Skeletal muscle satellite cell (primary cell): ENCODE data around the gene AGPAT1. TPM values are rescaled to one million over a fixed set of nuclear protein-coding genes. Genes with fewer than 3 reads are reported as not detected.

ENCODE experiments used
- H3K27me3 ChIP-seq: 2 replicates; pipeline ENCODE4 v1.7.0; 2013; ENCODE audit warnings: low read length; ENCODE audit not compliant: control insufficient read depth, insufficient read depth
- H3K36me3 ChIP-seq: 2 replicates; pipeline ENCODE4 v1.7.0; 2013; ENCODE audit warnings: mild to moderate bottlenecking, control low read depth, low read length; ENCODE audit not compliant: insufficient read depth
- H3K4me1 ChIP-seq: 2 replicates; pipeline ENCODE4 v1.7.0; 2013; ENCODE audit warnings: low read length; ENCODE audit not compliant: control insufficient read depth, insufficient read depth
- H3K4me2 ChIP-seq: 2 replicates; pipeline ENCODE4 v1.7.0; 2013; ENCODE audit warnings: mild to moderate bottlenecking, low read length
- H3K4me3 ChIP-seq: 2 replicates; pipeline ENCODE4 v1.7.0; 2013; ENCODE audit warnings: low read length
- H3K9ac ChIP-seq: 2 replicates; pipeline ENCODE4 v1.7.0; 2013; ENCODE audit warnings: mild to moderate bottlenecking, low read depth, low read length, moderate library complexity
- H3K9me3 ChIP-seq: replicated peaks from 2 replicates; pipeline ENCODE4 v1.7.0; 2013; ENCODE audit warnings: mild to moderate bottlenecking, control low read depth, low read length
- total RNA-seq: library from RNA; depleted of rRNA; stranded (reverse); fragments of >200 nt; gene quantifications from 2 replicates; pipeline ENCODE4 v1.2.3, GENCODE V29; 2012; rRNA removed

The AGPAT1 gene, protein sequence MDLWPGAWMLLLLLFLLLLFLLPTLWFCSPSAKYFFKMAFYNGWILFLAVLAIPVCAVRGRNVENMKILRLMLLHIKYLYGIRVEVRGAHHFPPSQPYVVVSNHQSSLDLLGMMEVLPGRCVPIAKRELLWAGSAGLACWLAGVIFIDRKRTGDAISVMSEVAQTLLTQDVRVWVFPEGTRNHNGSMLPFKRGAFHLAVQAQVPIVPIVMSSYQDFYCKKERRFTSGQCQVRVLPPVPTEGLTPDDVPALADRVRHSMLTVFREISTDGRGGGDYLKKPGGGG
- 19.0 and 31.2 TPM in 2 replicates for total RNA-seq

DNA sequence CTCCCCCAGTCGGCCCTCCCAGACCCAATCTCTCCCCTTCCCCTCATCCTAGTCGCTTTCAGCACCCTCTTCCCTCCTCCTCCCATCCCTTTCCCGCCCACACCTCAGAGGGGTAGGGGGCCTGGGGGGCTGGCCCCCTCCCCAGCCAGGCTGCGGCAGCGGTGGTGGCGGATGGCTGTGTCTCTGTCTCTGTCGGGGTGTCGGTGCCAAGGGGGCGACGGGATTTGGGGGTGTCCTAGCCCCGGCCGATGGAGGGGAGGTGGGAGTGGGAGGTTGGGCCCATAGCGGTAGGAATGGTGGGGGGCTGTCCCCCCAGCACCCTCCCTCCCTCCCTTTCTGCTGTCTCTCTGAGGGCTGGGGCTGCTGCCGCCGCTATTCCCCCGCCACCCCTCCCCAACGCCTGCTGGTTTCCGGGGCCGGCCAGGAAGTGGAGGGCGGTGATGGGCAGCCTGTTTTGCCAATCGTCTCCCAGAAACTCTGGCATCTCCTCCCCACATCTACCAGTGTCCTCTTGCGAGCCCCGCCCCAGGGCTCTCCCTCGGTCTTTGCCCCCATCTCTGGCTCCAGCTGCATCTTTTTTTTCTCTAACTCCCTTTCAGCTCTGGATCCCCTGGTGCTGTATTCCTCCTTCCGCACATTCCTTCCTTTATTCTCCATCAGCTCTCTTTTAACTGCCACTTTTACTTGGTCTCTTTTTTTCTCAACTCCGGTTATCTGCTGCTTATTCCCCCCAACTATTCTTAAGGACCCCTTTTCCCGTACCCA lies at the start of gene AGPAT1:
Gene AGPAT1, minus strand, starts transcription at position 374 of the 765 bp plus-strand sequence. CDS start 4,588 bp downstream, outside the sequence.
- no peaks in the 10 kb centered on the region for H3K27me3 ChIP-seq
- H3K4me1 ChIP-seq = peaks cover 32% of the 10 kb centered on the region
- H3K9me3 ChIP-seq = no peaks in the 10 kb centered on the region
- H3K9ac ChIP-seq = peak within 1 kb of the TSS; percentile 97
- peak within 1 kb of the TSS; percentile 94 for H3K4me3 ChIP-seq
- H3K4me2 ChIP-seq = peak within 1 kb of the TSS; percentile 95
- peaks cover 3% of the 10 kb centered on the region for H3K36me3 ChIP-seq

DNA sequence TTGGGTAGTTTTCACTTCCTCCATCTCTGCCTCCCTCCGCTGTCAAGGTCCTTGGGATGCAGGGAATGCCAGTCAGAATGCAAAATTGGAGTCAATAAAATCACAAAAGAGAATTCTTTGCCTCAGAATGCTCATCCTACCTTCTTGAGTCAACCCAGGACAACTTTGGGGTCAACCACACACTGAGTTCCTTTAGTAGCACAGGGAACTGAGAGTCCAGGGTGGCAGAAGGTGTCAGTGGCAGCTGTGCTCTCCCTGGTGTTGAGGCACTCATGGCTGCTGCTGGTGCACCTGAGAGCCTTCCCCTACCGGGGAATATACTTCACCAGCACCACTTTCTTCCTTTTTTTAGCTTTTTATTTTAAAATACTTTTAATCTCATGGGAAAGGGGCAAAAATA lies 48.8 kb upstream of the AGPAT1 start:
- Histone ChIP-seq H3K27me3 (peaks cover 33% of the 10 kb centered on the region), H3K9me3 (no peaks in the 10 kb centered on the region), H3K36me3 (no peaks in the 10 kb centered on the region), H3K9ac (no peak overlapping the region), H3K4me1 (no peaks in the 10 kb centered on the region), H3K4me2 (no peak overlapping the region), H3K4me3 (no peak overlapping the region)

DNA sequence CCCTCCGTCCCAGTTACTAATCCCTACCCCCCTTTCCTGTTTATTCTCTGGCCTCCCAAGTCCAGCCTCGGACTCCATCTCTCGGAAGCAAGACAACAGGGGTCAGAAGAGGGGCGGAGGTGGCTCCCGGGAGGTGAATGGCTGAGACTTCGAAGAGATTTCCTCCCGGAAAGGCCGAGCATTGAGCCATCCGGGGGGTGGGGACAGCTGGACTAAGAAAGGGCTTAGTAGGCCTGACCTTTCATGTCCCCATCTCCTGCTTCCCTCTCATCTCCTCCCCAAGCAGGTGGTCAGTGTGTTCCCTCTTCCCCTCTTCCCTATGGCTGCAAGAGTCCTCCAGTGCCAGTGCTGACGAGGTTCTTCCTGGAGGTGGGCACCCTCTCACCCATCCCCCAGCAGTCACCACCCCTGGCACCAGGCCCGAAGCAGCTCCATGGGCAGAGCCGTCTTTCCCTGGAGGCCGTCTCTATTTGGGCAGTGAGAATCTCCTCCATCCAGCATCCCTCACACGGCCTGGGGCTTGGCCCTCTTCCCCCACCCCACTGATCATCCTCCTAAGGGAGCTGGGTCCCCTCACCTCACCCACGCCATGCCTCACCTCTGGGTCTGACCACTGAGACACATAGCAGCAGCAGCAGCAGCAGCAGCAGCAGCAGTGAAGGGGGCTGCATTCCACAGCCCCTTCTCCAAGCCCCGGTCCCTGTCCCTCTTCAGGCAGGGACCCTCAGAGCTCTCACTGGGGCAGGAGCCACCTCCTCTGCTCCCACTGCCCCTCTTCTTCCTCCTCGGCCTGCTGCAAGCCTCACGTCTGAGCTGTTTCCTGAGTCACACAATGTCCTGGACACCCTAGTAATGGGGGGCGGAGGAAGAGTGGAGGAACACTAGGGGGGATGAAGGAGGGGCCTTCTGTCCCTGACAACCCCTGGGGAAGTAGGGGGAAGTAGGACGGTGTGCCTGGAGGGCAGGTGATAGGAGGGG lies 47.7 kb upstream of the AGPAT1 start, which contains the start of gene NOTCH4:
Gene NOTCH4, minus strand, starts transcription at position 810 of the 978 bp plus-strand sequence. Its CDS starts 139 bp downstream, at position 671.
- Histone ChIP-seq H3K36me3 (no peaks in the 10 kb centered on the region), H3K4me1 (no peaks in the 10 kb centered on the region), H3K4me2 (no peak within 1 kb of the TSS), H3K9ac (no peak within 1 kb of the TSS), H3K27me3 (peaks cover 39% of the 10 kb centered on the region), H3K9me3 (no peaks in the 10 kb centered on the region), H3K4me3 (no peak within 1 kb of the TSS)

DNA sequence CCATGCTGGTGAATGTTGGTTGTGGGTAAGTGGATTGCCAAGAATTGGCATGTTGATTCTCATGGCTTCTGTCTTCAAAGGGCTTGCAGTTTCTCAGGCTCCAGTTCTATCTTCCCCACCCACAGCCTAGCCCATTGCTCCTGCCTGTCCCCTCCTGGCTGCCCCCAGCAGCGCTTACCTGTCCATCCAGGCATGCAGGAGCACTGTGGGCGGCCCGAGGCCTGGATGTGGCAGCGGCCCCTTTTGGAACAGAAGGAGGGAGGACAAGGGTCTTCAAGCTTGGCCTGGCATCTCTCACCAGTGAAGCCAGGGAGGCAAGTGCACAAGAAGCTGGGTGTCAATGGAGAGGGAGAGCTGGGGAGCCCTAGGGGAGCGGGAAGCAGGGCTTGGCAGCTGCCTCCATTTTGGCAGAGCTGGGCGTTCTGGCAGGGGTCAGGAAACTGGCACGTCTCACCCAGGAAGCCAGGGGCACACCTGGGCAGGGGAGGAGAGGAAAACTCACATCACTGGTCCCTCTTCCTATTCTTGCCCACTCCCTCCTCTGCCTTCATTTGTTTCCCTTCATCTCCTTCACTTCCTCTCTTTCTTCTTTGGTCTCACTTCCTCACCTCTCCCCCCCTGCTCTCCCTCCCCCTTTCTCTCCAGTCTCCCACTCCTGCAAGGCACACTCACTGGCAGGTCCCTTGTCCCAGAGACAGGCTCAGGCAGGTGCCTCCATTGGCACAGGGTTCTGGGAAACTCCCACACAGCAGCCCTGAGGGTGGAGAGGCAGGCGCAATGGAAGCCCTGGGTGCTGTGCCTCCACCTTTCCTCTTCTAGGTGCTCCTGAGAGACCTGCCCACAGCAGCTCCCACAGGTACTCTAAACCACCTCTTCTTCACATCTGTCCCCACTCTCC lies 46.7 kb upstream of the AGPAT1 start:
- H3K36me3 ChIP-seq = no peaks in the 10 kb centered on the region
- no peak overlapping the region for H3K9ac ChIP-seq
- no peak overlapping the region for H3K4me3 ChIP-seq
- no peak overlapping the region for H3K4me2 ChIP-seq
- peaks cover 45% of the 10 kb centered on the region for H3K27me3 ChIP-seq
- no peaks in the 10 kb centered on the region for H3K4me1 ChIP-seq
- no peaks in the 10 kb centered on the region for H3K9me3 ChIP-seq

DNA sequence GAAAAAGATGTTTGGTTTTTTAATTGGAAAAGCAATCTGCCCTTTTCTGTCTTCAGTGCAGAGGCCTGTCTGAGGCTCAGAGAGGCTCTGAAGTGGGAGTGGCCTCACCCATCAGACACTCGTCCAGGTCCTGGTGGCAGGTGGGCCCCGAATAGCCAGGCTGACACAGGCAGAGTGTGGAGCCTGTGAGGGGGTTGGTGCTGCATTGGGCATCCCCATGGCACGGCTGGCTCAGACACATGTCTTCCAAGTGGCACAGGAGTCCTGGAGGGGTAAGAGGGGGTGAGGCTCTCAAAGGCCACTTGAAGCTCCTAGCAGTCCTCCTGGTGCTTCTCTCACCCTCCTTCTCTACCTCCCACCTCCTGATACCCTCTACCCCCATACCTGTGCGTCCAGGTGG lies 44.1 kb upstream of the AGPAT1 start:
- Histone ChIP-seq H3K9me3 (no peaks in the 10 kb centered on the region), H3K4me2 (no peak overlapping the region), H3K4me1 (no peaks in the 10 kb centered on the region), H3K36me3 (no peaks in the 10 kb centered on the region), H3K4me3 (no peak overlapping the region), H3K27me3 (peaks cover 40% of the 10 kb centered on the region), H3K9ac (no peak overlapping the region)

DNA sequence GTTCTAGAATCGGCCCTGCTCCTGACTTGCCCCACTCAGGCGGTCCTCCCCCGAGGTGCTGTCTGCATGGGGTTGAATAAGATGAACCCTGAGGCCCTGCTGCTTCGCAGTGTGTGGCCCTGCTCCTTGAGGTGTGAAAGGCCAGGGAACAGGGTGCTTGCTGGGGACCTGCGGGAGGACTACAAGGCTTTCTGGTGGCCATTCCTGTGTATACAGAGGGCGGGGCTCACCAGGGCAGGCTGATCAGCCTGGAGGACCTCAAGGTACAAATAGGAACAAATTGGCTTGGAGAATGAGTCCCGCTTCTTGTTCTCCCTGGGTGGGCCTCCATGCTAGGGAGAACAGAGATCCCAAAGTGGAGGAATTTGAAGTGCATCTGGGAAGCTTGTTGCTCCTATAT lies 42.3 kb upstream of the AGPAT1 start:
- Histone ChIP-seq H3K9ac (no peak overlapping the region), H3K27me3 (peaks cover 37% of the 10 kb centered on the region), H3K4me3 (no peak overlapping the region), H3K4me1 (no peaks in the 10 kb centered on the region), H3K9me3 (no peaks in the 10 kb centered on the region), H3K36me3 (no peaks in the 10 kb centered on the region), H3K4me2 (no peak overlapping the region)

DNA sequence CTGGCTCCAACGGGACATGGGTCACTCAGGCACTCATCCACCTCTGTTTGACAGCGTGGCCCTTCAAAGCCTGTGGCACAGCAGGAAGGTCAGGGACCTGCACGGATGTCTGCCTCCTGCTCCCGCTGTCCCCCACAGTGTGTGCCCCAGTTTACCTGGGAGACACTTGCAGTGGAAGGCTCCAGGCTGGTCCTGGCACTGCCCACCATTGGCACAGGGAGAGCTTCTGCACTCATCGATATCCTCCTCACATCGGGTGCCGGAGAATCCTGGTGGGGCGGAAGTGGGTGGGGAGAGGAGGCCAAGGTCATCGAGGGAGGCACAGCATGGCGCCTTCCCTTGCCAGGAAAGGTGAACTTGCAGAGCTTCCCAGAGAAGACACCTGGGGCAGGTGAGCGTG lies 41.1 kb upstream of the AGPAT1 start:
- no peak overlapping the region for H3K9ac ChIP-seq
- H3K9me3 ChIP-seq = no peaks in the 10 kb centered on the region
- no peak overlapping the region for H3K4me3 ChIP-seq
- no peaks in the 10 kb centered on the region for H3K36me3 ChIP-seq
- peaks cover 36% of the 10 kb centered on the region for H3K27me3 ChIP-seq
- H3K4me1 ChIP-seq = no peaks in the 10 kb centered on the region
- no peak overlapping the region for H3K4me2 ChIP-seq

DNA sequence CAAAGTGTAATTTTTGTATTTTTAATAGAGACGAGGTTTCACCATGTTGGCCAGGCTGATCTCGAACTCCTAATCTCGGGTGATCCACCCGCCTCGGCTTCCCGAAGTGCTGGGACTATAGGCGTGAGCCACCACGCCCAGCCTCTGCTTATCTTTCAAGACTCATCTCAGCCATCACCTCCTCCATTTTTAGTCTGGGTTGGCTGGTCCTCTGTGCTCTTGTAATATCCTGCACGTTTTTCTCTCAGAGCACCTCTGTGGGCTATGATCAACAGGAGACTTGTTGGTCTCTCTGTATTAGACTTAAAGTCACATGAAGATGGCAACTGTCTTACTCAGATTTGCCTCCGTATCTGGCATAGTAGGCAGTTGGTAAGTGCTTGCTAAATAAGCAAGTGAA lies 40.4 kb upstream of the AGPAT1 start:
- Histone ChIP-seq H3K27me3 (peaks cover 34% of the 10 kb centered on the region), H3K4me1 (no peaks in the 10 kb centered on the region), H3K9ac (no peak overlapping the region), H3K4me2 (no peak overlapping the region), H3K4me3 (no peak overlapping the region), H3K9me3 (no peaks in the 10 kb centered on the region), H3K36me3 (no peaks in the 10 kb centered on the region)

DNA sequence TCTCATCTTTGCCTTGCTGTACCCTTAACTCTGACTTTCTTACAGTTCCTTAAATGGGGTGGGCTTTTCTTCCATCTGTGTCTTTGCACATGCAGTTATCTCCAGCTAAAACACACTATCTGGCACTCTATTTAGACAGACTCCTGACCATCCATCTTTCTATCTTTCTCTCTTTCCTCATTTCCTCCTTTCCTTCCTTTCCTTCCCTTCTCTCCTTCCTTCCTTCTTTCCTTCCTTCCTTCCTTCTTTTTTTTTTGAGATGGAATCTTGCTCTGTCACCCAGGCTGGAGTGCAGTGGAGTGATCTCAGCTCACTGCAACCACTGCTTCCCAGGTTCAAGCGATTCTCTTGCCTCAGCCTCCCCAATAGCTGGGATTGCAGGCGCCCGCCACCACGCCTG lies 39.7 kb upstream of the AGPAT1 start:
- H3K36me3 ChIP-seq = no peaks in the 10 kb centered on the region
- no peak overlapping the region for H3K4me2 ChIP-seq
- peaks cover 34% of the 10 kb centered on the region for H3K27me3 ChIP-seq

DNA sequence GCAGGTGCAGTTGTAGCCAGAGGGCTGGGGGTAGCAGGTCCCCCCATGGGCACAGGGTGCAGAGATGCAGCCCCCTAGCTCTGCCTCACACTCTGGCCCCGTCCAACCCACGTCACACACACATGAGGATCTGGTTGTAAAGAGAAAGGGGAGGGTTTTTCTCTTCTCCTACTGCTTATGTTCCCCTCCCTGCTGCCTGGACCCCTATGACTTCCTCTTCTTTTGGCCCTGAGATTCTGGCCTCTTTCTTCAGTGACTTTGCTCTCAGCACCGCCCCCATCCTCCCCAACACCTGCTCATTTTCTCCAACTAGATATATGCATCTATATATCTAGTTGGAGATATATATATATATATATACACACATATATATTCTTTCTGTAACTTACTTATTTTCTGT lies 38.2 kb upstream of the AGPAT1 start:
- no peaks in the 10 kb centered on the region for H3K4me1 ChIP-seq

More for the DNA sequence above, 39.7 kb upstream of the AGPAT1 start:
- Histone ChIP-seq H3K9me3 (no peaks in the 10 kb centered on the region), H3K4me1 (no peaks in the 10 kb centered on the region), H3K9ac (no peak overlapping the region), H3K4me3 (no peak overlapping the region)

More for the DNA sequence above, 38.2 kb upstream of the AGPAT1 start:
- no peaks in the 10 kb centered on the region for H3K36me3 ChIP-seq
- H3K4me3 ChIP-seq = no peak overlapping the region
- H3K9ac ChIP-seq = no peak overlapping the region
- peaks cover 25% of the 10 kb centered on the region for H3K27me3 ChIP-seq
- no peaks in the 10 kb centered on the region for H3K9me3 ChIP-seq
- H3K4me2 ChIP-seq = no peak overlapping the region
